GM21367 (cell line): Measurements from ENCODE around the gene INCENP.
"Not testable (repeated sequence)": the region's sequence is repeated elsewhere in the genome, so short reads cannot be mapped to it uniquely, and the experiment has no call there.

ENCODE experiments used
- ATAC-seq: cut with Tn5 transposase; IDR thresholded peaks from one replicate; pipeline ENCODE4 v1.9.1; 2021; ENCODE audit not compliant: unreplicated experiment

INCENP gene

DNA sequence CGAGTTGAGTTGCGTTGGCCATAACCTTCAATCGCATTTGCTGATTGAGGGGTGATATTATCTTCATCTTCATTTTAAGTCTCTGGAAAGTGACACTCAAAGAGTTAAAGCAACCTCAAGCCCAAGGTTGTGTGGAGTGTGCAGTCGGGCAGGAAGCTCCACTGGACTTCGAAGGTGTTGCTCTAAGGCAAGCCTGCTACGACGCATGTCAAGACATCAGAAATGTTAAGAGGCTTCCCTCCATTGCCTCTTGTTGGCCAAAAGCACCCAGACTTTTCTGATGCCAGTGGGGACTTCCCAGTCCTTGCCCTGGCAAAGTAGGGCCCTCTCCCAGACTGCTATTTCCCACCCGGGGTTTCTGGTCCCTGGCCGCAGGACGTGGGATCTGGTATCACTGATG is 42.6 kb downstream of the INCENP start:
- no peak for ATAC-seq

DNA sequence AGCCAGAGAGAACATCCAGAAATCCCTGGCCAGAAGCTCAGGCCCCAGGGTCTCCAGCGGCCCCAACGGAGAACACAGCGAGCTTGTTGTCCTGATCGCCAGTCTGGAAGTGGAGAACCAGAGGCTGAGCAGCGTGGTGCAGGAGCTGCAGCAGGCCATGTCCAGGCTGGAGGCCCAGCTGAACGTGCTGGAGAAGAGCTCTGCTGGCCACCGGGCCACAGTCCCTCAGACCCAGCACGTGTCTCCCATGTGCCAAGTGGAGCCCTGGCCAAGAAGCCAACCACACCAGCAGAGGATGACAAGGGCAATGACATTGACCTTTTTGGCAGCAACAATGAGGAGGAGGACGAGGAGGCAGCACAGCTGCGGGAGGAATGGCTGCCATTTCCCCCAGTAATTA is 45.6 kb downstream of the INCENP start:
- no peak for ATAC-seq

DNA sequence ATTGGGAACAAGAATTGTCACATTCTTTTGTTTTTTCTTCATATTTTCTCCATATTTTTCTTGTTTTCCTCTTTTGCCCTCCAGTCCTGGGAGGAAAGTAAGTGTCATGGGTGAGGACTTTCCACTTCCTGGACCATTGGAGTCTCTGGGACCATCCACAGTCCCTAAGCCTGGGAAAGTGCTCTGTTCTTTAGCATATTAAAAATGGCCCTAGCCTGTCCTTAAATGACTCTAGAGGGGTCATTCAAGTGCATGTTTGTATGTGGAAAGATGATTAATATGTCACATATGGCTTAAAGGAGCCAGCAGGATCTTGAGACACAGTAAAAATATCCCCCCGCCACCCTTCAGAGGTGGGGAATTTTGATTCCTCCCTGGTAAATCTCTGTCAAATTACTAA is 46.1 kb downstream of the INCENP start:
- no peak for ATAC-seq

- ATAC-seq, result no peak
These were observed 47.5 kb downstream of the INCENP start for GRCh38 chr11:62171261-62171723.

DNA sequence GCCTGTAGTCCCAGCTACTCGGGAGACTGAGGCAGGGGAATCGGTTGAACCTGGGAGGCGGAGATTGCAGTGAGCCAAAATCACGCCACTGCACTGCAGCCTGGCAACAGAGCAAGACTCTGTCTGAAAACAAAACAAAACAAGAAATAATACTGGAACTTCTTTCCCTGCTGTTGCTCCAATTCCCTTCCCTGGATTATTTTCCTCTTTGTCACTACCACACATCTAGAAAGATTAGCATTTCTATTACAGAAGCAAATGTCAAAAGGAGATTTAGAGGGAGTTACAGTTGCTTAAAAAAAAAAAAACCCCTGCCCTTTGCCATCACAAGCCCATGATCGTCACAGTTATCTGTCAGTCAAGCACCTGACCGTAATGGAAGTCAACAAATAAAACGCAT is 48.5 kb downstream of the INCENP start:
- no peak for ATAC-seq

DNA sequence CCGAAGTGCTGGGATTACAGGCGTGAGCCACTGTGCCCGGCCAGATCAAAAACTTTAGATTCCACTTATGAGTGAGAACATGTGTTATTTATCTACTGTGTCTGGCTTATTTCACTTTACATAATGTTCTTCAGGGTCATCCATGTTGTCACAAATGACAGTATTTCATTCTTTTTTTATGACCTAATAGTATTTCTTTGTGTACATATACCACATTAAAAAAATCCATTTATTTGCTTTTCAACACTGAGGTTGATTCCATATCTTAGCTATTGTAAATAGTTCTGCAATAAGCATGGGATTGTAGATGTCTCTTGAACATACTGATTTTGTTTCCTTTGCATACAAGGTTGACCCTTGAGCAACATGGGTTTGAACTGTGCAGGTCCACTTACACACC is 53.0 kb downstream of the INCENP start:
- ATAC-seq, result no peak

DNA sequence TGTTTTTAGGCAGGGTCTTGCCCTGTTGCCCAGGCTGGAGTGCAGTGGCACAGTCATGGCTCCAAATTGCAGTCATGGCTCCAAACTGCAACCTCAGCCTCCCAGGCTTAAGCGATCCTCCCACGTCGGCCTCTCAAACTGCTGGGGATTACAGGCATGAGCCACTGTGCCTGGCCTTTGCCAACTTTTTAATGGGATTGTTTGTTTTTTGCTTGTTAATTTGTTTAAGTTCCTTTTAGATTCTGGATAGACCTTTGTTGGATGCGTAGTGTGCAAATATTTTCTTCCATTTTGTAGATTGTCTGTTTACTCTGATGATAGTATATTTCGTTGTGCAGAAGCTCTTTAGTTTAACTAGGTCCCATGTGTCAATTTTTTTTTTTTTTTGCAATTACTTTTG is 56.2 kb downstream of the INCENP start:
- no peak for ATAC-seq

- no peak for ATAC-seq
These were observed 57.3 kb downstream of the INCENP start for GRCh38 chr11:62181097-62181496.

DNA sequence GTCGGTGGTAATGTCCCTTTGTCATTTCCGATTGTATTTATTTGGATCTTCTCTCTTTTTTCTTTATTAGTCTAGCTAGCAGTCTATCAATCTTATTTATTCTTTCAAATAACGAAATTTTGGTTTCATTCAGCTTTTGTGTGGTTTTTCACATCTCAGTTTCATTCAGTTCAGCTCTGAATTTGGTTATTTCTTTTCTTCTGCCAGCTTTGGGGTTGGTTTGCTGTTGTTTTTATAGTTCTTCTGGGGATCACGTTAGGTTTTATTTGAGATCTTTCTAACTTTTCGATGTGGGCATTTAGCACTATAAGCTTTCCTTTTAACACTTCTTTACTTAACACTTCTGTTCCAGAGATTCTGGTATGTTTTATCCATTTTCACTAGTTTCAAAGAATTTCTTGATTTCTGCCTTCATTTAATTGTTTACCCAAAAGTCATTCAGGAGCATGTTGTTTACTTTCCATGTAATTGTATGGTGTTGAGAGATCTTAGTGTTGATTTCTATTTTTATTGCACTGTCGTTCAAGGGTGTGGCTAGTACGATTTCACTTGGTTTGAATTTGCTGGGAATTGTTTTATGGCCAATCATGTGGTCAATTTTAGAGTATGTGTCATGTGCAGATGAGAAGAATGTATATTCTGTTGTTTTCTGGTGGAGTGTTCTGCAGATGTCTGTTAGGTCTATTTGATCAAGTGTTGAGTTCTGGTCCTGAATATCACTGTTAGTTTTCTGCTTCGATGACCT is 58.5 kb downstream of the INCENP start:
- ATAC-seq, result no peak

GRCh38 chr11:62186195-62186594 is 62.4 kb downstream of the INCENP start:
- no peak for ATAC-seq

DNA sequence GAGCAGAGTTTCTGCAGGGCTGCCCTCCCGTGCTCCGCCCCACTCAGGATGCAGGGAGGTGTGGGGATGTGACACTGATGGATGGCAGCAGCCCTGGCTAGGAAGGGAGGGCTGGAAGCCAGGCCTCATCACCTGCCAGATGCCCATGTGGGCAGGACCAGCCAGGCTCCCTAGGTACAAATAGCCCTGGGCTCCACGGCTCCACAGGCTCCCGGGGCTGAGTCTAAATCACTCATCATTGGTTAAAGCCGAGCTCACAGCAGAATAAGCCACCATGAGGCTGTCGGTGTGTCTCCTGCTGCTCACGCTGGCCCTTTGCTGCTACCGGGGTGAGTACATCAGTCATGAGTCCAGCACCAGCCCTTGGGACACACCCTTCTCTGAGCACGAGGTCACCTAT is 66.2 kb downstream of the INCENP start, which contains the start of gene SCGB1D1:
Gene SCGB1D1 (plus strand): TSS at position 206 of the 400 bp plus-strand sequence. CDS start 69 bp downstream, at position 275.
- no peak for ATAC-seq

DNA sequence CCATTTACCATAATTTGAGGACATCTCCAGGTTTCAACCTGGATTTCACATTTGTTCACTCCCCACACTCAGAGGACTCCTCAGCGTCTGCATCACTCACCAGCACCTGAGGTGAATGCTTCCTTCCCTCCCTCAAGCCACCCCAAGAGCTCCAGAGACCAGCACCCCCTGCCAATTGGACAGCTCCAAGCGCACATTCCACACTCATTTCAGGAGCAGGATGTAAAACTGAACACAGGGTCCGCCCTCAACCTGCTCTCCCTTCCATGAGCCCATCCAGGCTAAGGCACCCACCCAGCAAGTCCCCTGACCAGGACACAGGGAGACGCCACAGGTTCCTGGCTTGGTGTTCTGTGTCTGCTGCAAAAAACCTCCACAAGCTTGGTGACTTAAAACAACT is 70.1 kb downstream of the INCENP start:
- ATAC-seq, result no peak

DNA sequence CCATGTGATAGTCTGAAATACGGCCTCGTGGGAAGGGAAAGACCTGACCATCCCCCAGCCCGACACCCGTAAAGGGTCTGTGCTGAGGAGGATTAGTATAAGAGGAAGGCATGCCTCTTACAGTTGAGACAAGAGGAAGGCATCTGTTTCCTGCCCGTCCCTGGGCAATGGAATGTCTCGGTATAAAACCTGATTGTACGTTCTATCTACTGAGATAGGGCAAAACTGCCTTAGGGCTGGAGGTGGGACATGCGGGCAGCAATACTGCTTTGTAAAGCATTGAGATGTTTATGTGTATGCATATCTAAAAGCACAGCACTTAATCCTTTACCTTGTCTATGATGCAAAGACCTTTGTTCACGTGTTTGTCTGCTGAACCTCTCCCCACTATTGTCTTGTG is 71.2 kb downstream of the INCENP start:
- ATAC-seq, result not testable (repeated sequence)

- ATAC-seq, result no peak
These were observed 72.1 kb downstream of the INCENP start for GRCh38 chr11:62195945-62196344.

GRCh38 chr11:62197400-62197799 is 73.6 kb downstream of the INCENP start:
- ATAC-seq, result not testable (repeated sequence)

DNA sequence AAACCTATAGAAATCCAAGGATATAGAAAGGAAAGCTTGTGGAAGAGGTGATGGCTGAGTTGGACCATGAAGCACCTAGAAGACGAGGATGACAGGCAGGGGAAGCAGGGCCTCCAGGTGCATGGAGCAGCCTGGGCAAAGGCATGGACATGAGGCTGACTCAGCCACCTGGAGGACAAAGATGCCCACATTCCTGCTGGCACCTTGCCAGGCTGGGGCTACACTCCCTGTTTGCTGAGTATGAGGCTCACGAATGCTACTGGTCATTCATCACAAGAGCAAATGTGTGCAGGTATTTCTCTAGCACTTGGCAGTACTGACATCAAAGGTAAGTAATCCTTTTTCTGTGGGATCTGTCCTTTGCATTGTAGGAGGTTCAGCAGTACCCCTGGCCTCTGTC is 77.6 kb downstream of the INCENP start:
- no peak for ATAC-seq
